Measurements from ENCODE around the gene RASGRF2.

DNA sequence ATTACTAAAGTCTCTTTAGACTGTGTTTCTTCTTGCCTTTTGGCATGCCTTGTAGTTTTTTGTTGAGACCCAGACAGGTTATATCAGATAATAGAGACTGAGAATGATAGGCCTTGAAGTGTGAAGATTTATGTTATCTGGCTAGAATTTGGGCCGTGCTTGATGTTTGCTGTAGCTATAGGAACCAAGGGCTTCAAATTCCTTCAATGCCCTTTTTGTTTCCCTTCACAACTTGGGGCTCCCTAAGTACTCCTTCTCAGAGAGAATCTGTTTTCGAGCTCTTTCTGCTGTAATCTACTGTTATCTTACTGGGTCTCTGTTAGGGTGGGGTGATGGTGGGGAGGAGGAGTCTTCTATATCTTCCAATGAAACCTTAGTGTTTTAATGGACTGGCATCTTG lies 177.7 kb downstream of the RASGRF2 start:
- TF ChIP-seq CTCF (IDR thresholded peaks at IDR 0.05) (no peak), JUN (IDR thresholded peaks at IDR 0.05) (no peak), NPAS2 (CRISPR knock-in tag; IDR thresholded peaks at IDR 0.05; ENCODE audit: borderline replicate concordance) (no peak), USF2 (IDR thresholded peaks at IDR 0.05) (no peak), HDAC2 (IDR thresholded peaks at IDR 0.05) (no peak), RCOR1 (IDR thresholded peaks at IDR 0.05; ENCODE audit: low read depth, low read length) (no peak), ELK1 (IDR thresholded peaks at IDR 0.05; ENCODE audit: low read depth, low read length) (no peak), EP300 (IDR thresholded peaks at IDR 0.05) (no peak), REST (IDR thresholded peaks at IDR 0.05) (no peak), CEBPB (IDR thresholded peaks at IDR 0.05) (no peak), BHLHE40 (IDR thresholded peaks at IDR 0.05; ENCODE audit: low read depth, low read length) (no peak), PHF8 (IDR thresholded peaks at IDR 0.05; ENCODE audit: borderline replicate concordance, low read depth) (no peak), POLR2A (IDR thresholded peaks at IDR 0.05; ENCODE audit: low read length) (no peak)
- TF ChIP-seq, protein P1, sequence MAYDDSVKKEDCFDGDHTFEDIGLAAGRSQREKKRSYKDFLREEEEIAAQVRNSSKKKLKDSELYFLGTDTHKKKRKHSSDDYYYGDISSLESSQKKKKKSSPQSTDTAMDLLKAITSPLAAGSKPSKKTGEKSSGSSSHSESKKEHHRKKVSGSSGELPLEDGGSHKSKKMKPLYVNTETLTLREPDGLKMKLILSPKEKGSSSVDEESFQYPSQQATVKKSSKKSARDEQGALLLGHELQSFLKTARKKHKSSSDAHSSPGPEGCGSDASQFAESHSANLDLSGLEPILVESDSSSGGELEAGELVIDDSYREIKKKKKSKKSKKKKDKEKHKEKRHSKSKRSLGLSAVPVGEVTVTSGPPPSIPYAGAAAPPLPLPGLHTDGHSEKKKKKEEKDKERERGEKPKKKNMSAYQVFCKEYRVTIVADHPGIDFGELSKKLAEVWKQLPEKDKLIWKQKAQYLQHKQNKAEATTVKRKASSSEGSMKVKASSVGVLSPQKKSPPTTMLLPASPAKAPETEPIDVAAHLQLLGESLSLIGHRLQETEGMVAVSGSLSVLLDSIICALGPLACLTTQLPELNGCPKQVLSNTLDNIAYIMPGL (CRISPR knock-in tag; IDR thresholded peaks at IDR 0.05; ENCODE audit: borderline replicate concordance): no peak

Measured in A549 (cell line).